Measurements from ENCODE around the gene ADRA2B.

DNA sequence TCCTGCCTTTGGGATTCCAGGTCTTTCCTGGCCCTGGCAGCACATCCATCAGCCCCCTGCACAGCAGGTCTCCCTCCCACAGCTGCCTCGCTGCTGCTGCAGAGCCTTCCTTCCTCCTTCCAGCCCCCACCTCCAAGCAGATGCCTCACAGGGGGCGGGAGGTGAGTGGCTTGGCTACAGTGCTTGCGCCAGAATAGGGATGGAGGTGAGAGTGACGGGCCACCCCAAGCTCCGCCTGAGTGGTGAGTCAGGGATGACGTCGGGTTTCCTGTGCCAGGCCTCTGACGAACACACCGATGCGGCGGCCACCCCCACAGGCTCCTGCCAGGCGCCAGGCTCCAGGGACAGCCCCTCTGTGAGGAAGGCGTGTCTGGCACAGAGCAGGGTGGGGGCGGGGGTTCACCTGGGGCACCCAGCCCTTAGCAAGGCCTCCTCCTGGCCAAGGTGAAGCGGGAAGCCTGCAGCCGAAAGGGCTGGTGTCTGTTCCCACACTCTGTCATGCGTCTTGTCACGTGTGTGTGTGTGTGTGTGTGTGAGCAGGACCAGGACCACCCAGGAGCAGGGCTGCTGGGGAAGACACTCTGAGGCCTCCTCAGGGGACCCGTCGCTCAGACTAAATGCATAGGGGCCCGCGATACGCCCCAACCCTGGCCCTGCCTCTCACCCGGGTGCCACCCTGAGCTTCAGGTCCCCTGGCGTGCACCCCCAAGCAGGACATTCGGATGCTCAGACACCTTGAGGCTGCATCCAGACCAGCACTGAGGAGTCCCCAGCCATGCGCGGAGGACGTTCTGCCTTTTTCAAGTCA, 32.2 kb upstream of the ADRA2B start:
- TF ChIP-seq POLR2AphosphoS5 (IDR thresholded peaks at IDR 0.05; ENCODE audit: low read depth) (no peak), SPI1 (IDR thresholded peaks at IDR 0.05; ENCODE audit: borderline replicate concordance, low read depth) (no peak), GABPA (IDR thresholded peaks at IDR 0.05; ENCODE audit: low read depth) (no peak)
- TF ChIP-seq, protein P1, sequence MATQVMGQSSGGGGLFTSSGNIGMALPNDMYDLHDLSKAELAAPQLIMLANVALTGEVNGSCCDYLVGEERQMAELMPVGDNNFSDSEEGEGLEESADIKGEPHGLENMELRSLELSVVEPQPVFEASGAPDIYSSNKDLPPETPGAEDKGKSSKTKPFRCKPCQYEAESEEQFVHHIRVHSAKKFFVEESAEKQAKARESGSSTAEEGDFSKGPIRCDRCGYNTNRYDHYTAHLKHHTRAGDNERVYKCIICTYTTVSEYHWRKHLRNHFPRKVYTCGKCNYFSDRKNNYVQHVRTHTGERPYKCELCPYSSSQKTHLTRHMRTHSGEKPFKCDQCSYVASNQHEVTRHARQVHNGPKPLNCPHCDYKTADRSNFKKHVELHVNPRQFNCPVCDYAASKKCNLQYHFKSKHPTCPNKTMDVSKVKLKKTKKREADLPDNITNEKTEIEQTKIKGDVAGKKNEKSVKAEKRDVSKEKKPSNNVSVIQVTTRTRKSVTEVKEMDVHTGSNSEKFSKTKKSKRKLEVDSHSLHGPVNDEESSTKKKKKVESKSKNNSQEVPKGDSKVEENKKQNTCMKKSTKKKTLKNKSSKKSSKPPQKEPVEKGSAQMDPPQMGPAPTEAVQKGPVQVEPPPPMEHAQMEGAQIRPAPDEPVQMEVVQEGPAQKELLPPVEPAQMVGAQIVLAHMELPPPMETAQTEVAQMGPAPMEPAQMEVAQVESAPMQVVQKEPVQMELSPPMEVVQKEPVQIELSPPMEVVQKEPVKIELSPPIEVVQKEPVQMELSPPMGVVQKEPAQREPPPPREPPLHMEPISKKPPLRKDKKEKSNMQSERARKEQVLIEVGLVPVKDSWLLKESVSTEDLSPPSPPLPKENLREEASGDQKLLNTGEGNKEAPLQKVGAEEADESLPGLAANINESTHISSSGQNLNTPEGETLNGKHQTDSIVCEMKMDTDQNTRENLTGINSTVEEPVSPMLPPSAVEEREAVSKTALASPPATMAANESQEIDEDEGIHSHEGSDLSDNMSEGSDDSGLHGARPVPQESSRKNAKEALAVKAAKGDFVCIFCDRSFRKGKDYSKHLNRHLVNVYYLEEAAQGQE (IDR thresholded peaks at IDR 0.05; ENCODE audit: insufficient replicate concordance, low read depth): no peak
- TF ChIP-seq, protein P2, sequence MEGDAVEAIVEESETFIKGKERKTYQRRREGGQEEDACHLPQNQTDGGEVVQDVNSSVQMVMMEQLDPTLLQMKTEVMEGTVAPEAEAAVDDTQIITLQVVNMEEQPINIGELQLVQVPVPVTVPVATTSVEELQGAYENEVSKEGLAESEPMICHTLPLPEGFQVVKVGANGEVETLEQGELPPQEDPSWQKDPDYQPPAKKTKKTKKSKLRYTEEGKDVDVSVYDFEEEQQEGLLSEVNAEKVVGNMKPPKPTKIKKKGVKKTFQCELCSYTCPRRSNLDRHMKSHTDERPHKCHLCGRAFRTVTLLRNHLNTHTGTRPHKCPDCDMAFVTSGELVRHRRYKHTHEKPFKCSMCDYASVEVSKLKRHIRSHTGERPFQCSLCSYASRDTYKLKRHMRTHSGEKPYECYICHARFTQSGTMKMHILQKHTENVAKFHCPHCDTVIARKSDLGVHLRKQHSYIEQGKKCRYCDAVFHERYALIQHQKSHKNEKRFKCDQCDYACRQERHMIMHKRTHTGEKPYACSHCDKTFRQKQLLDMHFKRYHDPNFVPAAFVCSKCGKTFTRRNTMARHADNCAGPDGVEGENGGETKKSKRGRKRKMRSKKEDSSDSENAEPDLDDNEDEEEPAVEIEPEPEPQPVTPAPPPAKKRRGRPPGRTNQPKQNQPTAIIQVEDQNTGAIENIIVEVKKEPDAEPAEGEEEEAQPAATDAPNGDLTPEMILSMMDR (IDR thresholded peaks at IDR 0.05; ENCODE audit: insufficient read depth, low read length): no peak

Data from HL-60 (cell line).